Skeletal muscle satellite cell (primary cell): Measurements from ENCODE around the gene ZNF831.

Experiments used
- H3K27me3 ChIP-seq: 2 replicates; pipeline ENCODE4 v1.7.0; 2013; ENCODE audit warnings: low read length; ENCODE audit not compliant: control insufficient read depth, insufficient read depth
- H3K36me3 ChIP-seq: 2 replicates; pipeline ENCODE4 v1.7.0; 2013; ENCODE audit warnings: mild to moderate bottlenecking, control low read depth, low read length; ENCODE audit not compliant: insufficient read depth
- H3K4me1 ChIP-seq: 2 replicates; pipeline ENCODE4 v1.7.0; 2013; ENCODE audit warnings: low read length; ENCODE audit not compliant: control insufficient read depth, insufficient read depth
- H3K4me2 ChIP-seq: 2 replicates; pipeline ENCODE4 v1.7.0; 2013; ENCODE audit warnings: mild to moderate bottlenecking, low read length
- H3K4me3 ChIP-seq: 2 replicates; pipeline ENCODE4 v1.7.0; 2013; ENCODE audit warnings: low read length
- H3K9ac ChIP-seq: 2 replicates; pipeline ENCODE4 v1.7.0; 2013; ENCODE audit warnings: mild to moderate bottlenecking, low read depth, low read length, moderate library complexity
- H3K9me3 ChIP-seq: replicated peaks from 2 replicates; pipeline ENCODE4 v1.7.0; 2013; ENCODE audit warnings: mild to moderate bottlenecking, control low read depth, low read length

ZNF831 gene

DNA sequence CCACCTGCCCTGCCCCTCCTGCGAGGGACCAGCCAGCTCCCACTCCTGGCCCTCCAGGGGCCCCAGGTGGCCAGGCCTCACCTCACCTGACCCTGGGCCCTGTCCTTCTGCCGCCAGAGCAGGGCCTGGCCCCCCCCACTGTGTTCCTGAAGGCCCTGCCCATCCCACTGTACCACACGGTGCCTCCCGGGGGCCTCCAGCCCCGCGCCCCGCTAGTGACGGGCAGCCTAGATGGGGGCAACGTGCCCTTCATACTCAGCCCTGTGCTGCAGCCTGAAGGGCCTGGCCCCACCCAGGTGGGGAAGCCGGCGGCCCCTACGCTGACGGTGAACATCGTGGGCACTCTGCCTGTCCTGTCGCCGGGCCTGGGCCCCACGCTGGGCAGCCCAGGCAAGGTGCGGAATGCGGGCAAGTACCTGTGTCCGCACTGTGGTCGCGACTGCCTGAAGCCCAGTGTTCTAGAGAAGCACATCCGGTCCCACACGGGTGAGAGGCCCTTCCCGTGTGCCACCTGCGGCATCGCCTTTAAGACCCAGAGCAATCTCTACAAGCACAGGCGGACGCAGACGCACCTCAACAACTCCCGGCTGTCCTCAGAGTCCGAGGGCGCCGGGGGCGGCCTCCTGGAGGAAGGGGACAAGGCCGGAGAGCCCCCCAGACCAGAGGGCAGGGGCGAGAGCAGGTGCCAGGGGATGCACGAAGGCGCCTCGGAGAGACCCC, 27.6 kb downstream of the ZNF831 start:
- Histone ChIP-seq H3K36me3 (no peaks in the 10 kb centered on the region), H3K27me3 (no peaks in the 10 kb centered on the region), H3K4me1 (no peaks in the 10 kb centered on the region), H3K9me3 (no peaks in the 10 kb centered on the region), H3K9ac (no peak overlapping the region), H3K4me2 (no peak overlapping the region), H3K4me3 (no peak overlapping the region)

DNA sequence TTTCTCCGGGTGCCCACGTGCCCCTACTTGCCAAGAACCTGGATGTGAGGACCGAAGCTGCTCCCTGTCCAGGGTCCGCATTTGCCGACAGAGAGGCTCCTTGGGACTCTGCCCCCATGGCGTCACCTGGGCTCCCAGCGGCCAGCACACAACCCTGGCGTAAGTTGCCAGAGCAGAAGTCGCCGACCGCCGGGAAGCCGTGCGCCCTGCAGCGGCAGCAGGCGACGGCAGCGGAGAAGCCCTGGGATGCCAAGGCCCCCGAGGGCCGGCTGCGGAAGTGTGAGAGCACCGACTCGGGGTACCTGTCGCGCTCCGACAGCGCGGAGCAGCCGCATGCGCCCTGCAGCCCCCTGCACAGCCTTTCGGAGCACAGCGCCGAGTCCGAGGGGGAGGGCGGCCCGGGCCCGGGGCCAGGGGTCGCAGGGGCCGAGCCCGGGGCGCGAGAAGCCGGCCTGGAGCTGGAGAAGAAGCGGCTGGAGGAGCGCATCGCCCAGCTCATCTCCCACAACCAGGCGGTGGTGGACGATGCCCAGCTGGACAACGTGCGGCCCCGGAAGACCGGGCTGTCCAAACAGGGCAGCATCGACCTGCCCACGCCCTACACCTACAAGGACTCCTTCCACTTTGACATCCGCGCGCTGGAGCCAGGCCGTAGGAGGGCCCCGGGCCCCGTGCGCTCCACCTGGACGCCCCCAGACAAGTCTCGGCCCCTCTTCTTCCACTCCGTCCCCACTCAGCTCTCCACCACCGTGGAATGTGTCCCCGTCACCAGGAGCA, 28.3 kb downstream of the ZNF831 start:
- Histone ChIP-seq H3K9me3 (no peaks in the 10 kb centered on the region), H3K36me3 (no peaks in the 10 kb centered on the region), H3K4me2 (no peak overlapping the region), H3K9ac (no peak overlapping the region), H3K27me3 (no peaks in the 10 kb centered on the region), H3K4me3 (no peak overlapping the region), H3K4me1 (no peaks in the 10 kb centered on the region)

DNA sequence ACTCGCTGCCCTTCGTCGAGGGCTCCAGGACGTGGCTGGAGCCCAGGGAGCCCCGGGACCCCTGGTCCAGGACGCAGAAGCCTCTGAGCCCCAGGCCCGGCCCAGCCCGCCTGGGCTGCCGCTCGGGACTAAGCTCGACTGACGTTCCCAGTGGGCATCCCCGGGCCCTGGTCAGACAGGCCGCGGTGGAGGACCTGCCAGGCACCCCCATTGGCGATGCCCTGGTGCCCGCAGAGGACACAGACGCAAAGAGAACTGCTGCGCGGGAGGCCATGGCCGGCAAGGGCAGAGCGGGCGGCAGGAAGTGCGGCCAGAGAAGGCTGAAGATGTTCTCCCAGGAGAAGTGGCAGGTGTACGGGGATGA, 28.9 kb downstream of the ZNF831 start:
- no peak overlapping the region for H3K4me3 ChIP-seq
- no peak overlapping the region for H3K9ac ChIP-seq
- no peak overlapping the region for H3K4me2 ChIP-seq
- H3K27me3 ChIP-seq, result no peaks in the 10 kb centered on the region
- H3K9me3 ChIP-seq, result no peaks in the 10 kb centered on the region
- no peaks in the 10 kb centered on the region for H3K36me3 ChIP-seq
- no peaks in the 10 kb centered on the region for H3K4me1 ChIP-seq

DNA sequence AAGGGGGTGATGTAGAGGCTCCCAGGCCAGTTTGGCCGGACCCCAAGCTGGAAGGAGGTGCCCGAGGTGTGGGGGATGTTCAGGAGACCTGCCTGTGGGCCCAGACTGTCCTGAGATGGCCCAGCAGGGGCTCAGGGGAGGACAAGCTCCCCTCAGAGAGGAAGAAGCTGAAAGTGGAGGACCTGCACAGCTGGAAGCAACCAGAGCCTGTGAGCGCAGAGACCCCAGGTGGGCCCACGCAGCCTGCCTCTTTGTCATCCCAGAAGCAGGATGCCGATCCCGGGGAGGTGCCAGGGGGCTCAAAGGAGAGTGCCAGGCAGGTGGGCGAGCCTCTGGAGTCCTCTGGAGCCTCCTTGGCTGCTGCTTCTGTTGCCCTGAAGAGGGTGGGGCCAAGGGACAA, 29.7 kb downstream of the ZNF831 start:
- Histone ChIP-seq H3K27me3 (no peaks in the 10 kb centered on the region), H3K9me3 (no peaks in the 10 kb centered on the region), H3K4me2 (no peak overlapping the region), H3K4me3 (no peak overlapping the region), H3K4me1 (no peaks in the 10 kb centered on the region), H3K36me3 (no peaks in the 10 kb centered on the region), H3K9ac (no peak overlapping the region)

DNA sequence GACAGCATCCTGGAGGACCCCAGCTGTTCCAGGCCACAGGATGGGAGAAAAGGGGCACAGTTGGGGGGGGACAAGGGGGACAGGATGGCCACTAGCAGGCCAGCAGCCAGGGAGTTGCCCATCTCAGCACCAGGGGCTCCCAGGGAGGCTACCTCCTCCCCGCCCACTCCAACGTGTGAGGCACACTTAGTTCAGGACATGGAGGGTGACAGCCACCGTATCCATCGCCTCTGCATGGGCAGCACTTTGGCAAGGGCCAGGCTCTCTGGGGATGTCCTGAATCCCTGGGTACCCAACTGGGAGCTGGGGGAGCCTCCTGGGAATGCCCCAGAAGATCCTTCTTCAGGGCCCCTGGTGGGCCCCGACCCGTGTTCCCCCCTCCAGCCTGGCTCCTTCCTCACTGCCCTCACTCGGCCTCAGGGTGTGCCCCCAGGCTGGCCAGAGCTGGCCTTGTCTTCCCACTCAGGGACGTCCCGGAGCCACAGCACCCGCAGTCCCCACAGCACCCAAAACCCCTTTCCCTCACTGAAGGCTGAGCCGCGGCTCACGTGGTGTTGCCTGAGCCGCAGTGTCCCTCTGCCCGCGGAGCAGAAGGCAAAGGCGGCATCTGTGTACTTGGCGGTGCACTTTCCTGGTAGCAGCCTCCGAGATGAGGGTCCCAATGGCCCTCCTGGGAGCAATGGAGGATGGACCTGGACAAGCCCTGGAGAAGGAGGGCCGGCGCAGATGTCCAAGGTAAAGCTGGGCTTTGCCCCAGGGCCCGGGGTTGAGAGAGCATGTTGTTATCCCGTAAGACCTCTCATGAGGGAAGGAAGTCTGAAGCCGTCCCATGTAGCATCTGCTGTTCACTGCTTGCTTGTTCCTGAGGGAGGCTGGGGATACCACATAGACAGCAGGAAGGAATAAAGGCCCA, 30.7 kb downstream of the ZNF831 start:
- no peaks in the 10 kb centered on the region for H3K27me3 ChIP-seq

DNA sequence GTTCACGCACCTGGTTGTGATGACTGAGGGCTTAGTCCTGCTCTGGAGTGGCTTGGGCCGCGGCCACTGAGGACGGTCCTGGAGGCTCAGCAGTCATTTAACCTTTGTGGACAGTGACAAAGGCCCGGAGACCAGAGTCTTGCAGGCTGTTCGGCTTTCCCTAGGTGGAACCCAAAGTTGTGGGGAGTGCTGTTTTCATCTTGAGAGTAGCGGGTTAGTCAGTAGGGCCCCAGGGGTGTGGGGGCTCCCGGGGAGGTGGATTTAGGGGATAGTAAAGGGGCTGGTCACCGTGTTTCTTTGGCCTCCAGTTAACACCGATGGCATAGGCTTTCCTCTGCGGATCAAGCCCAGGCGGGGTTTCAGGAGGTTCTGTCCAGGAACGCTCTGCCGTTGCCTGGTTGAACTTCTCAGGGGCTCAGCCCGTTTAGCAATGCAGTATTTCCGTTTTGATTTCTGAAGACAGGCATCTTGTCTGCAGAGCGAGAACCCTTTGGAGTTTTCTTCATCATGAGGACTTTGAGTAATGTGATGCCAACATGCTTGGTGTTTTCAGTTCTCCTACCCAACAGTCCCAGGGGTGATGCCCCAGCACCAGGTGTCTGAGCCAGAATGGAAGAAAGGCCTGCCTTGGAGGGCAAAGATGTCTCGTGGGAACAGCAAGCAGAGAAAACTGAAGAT, 31.8 kb downstream of the ZNF831 start:
- Histone ChIP-seq H3K36me3 (no peaks in the 10 kb centered on the region), H3K4me1 (no peaks in the 10 kb centered on the region), H3K4me3 (no peak overlapping the region), H3K9me3 (no peaks in the 10 kb centered on the region), H3K9ac (no peak overlapping the region), H3K27me3 (no peaks in the 10 kb centered on the region), H3K4me2 (no peak overlapping the region)

More for the DNA sequence above, 30.7 kb downstream of the ZNF831 start:
- H3K36me3 ChIP-seq, result no peaks in the 10 kb centered on the region
- H3K4me2 ChIP-seq, result no peak overlapping the region
- H3K9me3 ChIP-seq, result no peaks in the 10 kb centered on the region
- no peak overlapping the region for H3K4me3 ChIP-seq
- no peak overlapping the region for H3K9ac ChIP-seq
- no peaks in the 10 kb centered on the region for H3K4me1 ChIP-seq

DNA sequence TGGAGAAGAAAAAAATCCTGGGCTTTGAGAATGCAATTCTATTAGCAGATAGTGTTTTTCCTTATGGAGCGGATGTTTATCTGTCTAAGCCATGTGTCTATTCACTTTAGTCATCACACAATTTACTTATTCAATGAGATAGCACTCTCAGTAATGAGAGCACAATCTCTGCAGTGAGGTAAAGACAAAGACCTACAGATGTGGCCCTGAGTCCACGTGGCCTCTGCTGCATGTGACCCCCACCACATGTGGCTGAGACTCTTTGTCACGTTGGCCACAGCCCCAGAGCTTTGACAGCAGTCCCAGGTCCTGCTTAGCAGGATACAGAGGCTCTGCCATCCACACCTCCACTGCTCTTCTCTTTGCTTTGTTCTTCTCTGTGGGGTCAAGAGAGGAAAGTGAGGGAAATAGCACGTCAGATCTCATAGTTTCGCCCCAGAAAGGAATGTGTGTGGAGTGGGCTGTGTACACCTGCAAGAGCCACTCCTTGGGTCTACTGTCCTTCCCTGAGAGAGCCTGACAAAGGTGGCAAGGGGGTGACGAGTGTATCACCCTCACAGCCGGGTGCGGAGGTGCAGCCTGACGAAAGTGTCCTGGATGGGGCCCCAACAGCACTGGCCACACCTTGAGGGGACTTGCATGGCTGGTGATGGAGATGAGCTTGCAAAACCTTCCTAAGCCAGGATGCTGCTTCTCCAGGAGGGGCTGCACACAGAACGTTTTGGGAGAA, 40.7 kb downstream of the ZNF831 start:
- Histone ChIP-seq H3K36me3 (no peaks in the 10 kb centered on the region), H3K9me3 (no peaks in the 10 kb centered on the region), H3K27me3 (no peaks in the 10 kb centered on the region), H3K4me1 (no peaks in the 10 kb centered on the region), H3K4me2 (no peak overlapping the region), H3K9ac (no peak overlapping the region), H3K4me3 (no peak overlapping the region)

DNA sequence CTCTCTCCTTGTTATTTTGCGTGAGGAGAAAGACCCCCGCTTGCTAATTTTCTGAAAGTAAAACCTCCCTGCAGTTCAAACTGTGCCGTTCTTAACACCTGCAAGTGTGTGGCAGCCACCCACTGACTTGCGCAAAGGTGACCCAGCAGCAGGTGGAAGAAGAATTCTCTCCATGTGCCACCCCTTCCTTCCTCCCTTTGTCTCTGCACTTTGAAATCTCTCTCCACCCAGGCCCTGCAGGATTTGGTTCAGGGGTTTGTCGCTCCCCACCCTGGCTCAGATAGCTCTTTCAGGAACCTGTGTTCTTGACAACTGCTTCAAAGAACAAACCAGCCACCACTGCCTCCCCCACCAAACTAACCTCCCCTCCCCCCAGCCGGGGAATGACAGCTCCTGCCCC, 41.4 kb downstream of the ZNF831 start:
- H3K9me3 ChIP-seq, result no peaks in the 10 kb centered on the region
- no peak overlapping the region for H3K9ac ChIP-seq
- no peaks in the 10 kb centered on the region for H3K36me3 ChIP-seq
- no peaks in the 10 kb centered on the region for H3K4me1 ChIP-seq
- no peak overlapping the region for H3K4me3 ChIP-seq
- H3K4me2 ChIP-seq, result no peak overlapping the region
- no peaks in the 10 kb centered on the region for H3K27me3 ChIP-seq

DNA sequence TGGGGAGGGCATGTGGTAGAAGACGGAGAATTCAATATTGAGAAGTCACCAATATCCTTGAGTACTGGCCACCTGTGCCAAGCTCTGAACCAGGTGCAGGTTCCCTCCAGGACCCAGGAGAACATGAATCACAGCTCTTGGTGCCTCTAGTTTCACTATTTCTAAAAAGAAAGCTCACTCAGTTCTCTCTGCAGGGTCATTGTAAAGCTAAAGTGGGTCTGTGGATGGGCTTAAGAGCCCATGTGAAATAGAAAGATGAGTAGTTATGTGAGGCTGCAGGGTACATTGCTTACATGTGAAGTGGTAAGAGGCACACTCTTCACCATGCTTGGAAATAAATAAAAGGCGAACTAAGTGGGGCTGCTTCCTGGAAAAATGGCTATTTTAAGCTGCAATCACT, 43.6 kb downstream of the ZNF831 start:
- Histone ChIP-seq H3K4me1 (no peaks in the 10 kb centered on the region), H3K4me3 (no peak overlapping the region), H3K36me3 (no peaks in the 10 kb centered on the region), H3K27me3 (no peaks in the 10 kb centered on the region), H3K4me2 (no peak overlapping the region), H3K9me3 (no peaks in the 10 kb centered on the region), H3K9ac (no peak overlapping the region)

DNA sequence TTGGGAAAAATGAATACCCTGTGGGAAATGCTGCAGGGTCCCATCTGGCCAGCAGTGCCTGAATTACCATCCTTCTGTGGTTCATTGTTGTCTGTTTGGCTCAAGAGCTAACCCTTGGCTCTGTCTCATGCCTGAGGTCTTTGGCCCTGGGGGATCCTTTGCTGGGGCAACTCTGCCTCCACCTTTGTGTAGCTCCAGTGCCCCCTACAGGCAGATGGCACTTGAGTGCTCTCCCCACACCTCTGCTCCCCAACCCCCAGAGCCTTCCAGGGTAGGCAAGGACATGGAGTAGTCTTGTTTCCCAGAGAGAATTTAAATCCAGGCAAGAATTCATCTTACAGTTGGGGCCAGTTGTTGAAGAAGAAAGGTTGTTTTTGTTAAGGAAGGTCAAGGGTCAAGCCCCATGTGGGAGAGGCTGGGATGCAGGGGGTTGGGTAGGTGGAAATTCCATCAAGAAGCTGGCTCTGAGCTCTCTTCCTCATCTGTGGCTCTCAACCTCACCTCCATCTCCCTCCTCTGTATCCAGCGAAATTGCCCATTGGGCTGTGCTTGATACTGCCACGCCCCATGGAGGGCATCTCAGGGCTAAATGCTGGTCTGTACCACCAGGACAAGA, 44.2 kb downstream of the ZNF831 start:
- H3K9me3 ChIP-seq, result no peaks in the 10 kb centered on the region
- H3K36me3 ChIP-seq, result no peaks in the 10 kb centered on the region
- H3K4me3 ChIP-seq, result no peak overlapping the region
- no peak overlapping the region for H3K9ac ChIP-seq
- no peaks in the 10 kb centered on the region for H3K4me1 ChIP-seq
- no peaks in the 10 kb centered on the region for H3K27me3 ChIP-seq
- no peak overlapping the region for H3K4me2 ChIP-seq
